Fibroblast of skin of left biceps (primary cell): ENCODE data around the gene FADS1.

Experiments used
- DNase-seq, 2 experiments: peaks; one replicate each; pipeline ENCODE4 v3.0.0-alpha.2; 2013; ENCODE audit warnings: low read depth in 2 of 2

Gene FADS1

GRCh38 chr11:61826930-61827570, 10.2 kb upstream of the FADS1 start:
- no peak for DNase-seq

- no peak for DNase-seq
Observed at GRCh38 chr11:61820174-61820573, 3.4 kb upstream of the FADS1 start.

GRCh38 chr11:61817471-61818202, 834 bp upstream of the FADS1 start:
- DNase-seq = no peak

- no peak for DNase-seq
Observed at GRCh38 chr11:61815790-61816735, 740 bp downstream of the FADS1 start.

GRCh38 chr11:61814958-61815789, 1.6 kb downstream of the FADS1 start:
- DNase-seq = peak; percentile 66 to 68

GRCh38 chr11:61814247-61814957, 2.4 kb downstream of the FADS1 start:
- DNase-seq = no peak

- DNase-seq = no peak
Observed at GRCh38 chr11:61812736-61813411, 3.9 kb downstream of the FADS1 start.

- no peak for DNase-seq
Observed at GRCh38 chr11:61811831-61812230, 5.0 kb downstream of the FADS1 start.

GRCh38 chr11:61810671-61811175, 6.1 kb downstream of the FADS1 start:
- DNase-seq = no peak

- DNase-seq = no peak
Observed at GRCh38 chr11:61806785-61807184, 10.0 kb downstream of the FADS1 start.

- no peak for DNase-seq
Observed at GRCh38 chr11:61805146-61805545, 11.7 kb downstream of the FADS1 start.

- no peak for DNase-seq
Observed at GRCh38 chr11:61803889-61804647, 12.7 kb downstream of the FADS1 start.

- DNase-seq = no peak
Observed at GRCh38 chr11:61802605-61803004, 14.2 kb downstream of the FADS1 start.

GRCh38 chr11:61800331-61801281, 16.2 kb downstream of the FADS1 start:
- DNase-seq = no peak

- no peak for DNase-seq
Observed at GRCh38 chr11:61799665-61800284, 17.0 kb downstream of the FADS1 start.

- DNase-seq = peak in 1 of 2 experiments; percentile 53
Observed at GRCh38 chr11:61797263-61797944, 19.4 kb downstream of the FADS1 start.
